ENCODE data around the gene ABCB6. TPM values are rescaled to one million over a fixed set of nuclear protein-coding genes. Genes with fewer than 3 reads are reported as not detected.
A peak's percentile ranks its signal among the peaks of the same experiment; 100 is the strongest.

The ABCB6 gene
- total RNA-seq, 1 experiment from 2014 or later: 68.6 TPM

DNA sequence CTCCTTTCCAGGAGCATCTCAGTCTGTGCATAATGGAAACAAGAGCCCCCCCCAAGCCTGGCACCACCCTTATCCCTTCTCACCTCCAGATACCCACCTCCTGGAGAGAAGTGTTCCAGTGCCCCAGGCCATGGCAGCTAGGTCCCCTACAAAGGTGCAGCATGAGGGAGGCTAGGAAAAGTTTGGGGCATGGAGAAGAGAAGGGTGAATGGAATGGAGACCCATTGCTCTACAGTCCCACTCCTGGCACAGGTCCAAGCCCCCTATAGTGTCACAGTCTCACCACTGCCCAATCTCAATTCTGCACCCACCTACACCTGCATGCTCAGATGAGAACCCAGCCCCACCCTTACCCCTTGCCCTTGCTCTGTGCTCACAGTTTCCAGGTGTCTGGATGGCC lies 49.8 kb downstream of the ABCB6 start:
- ChIA-PET POLR2A (no interaction called here), CTCF (no interaction called here)
- Mint-ChIP-seq H3K36me3 (ENCODE audit: insufficient read depth, unreplicated experiment) (peaks cover 11% of the 10 kb centered on the region), H3K9me3 (ENCODE audit: unreplicated experiment) (no peaks in the 10 kb centered on the region), H3K4me3 (ENCODE audit: unreplicated experiment) (no peak overlapping the region), H3K4me1 (ENCODE audit: low read depth, unreplicated experiment) (peaks cover 20% of the 10 kb centered on the region), H3K27ac (ENCODE audit: unreplicated experiment) (no peak overlapping the region), H3K27me3 (ENCODE audit: insufficient read depth, unreplicated experiment) (no peaks in the 10 kb centered on the region)
- Histone ChIP-seq H3K27me3 (replicated peaks; ENCODE audit: control insufficient read depth, insufficient read depth, low read length) (no peaks in the 10 kb centered on the region), H3K4me3 (ENCODE audit: low read depth, low read length) (no peak overlapping the region; the same call in 1 of the 2 replicates), H3K4me1 (peaks cover 15% of the 10 kb centered on the region), H3K36me3 (ENCODE audit: control insufficient read depth, insufficient read depth, low read length) (peaks cover 5% of the 10 kb centered on the region; the same call in 1 of the 2 replicates), H3K9me3 (no peaks in the 10 kb centered on the region)
- TF ChIP-seq CTCF (IDR thresholded peaks at IDR 0.05; ENCODE audit: insufficient read depth in 1 of 2, low read depth in 1 of 2, low read length in 1 of 2, severe bottlenecking in 1 of 2, unreplicated experiment in 1 of 2): no peak
- DNase-seq: no peak
- BruUV-seq (replicated peaks): no TSS peak
- intact Hi-C loops (cut with micrococcal nuclease; ENCODE audit: unreplicated experiment): no loop called here

- DNase-seq: no peak
- POLR2A ChIA-PET: no interaction called here
Observed at GRCh38 chr2:219168526-219168925, 50.2 kb downstream of the ABCB6 start.

GRCh38 chr2:219167997-219168396 lies 50.8 kb downstream of the ABCB6 start:
- no peak overlapping the region for H3K4me3 ChIP-seq (ENCODE audit: low read depth, low read length)
- Mint-ChIP-seq H3K27ac (ENCODE audit: unreplicated experiment) (peak overlapping the region; percentile 27), H3K9me3 (ENCODE audit: unreplicated experiment) (no peaks in the 10 kb centered on the region), H3K4me1 (ENCODE audit: low read depth, unreplicated experiment) (peaks cover 17% of the 10 kb centered on the region), H3K36me3 (ENCODE audit: insufficient read depth, unreplicated experiment) (peaks cover 14% of the 10 kb centered on the region), H3K4me3 (ENCODE audit: unreplicated experiment) (no peak overlapping the region), H3K27me3 (ENCODE audit: insufficient read depth, unreplicated experiment) (no peaks in the 10 kb centered on the region)
- ChIA-PET POLR2A (no interaction called here), CTCF (no interaction called here)
- no peaks in the 10 kb centered on the region for H3K9me3 ChIP-seq
- no peak for DNase-seq
- BruUV-seq (replicated peaks): no TSS peak
- H3K36me3 ChIP-seq (ENCODE audit: control insufficient read depth, insufficient read depth, low read length): peaks cover 4% of the 10 kb centered on the region; the same call in 1 of the 2 replicates
- TF ChIP-seq CTCF (IDR thresholded peaks at IDR 0.05; ENCODE audit: insufficient read depth in 1 of 2, low read depth in 1 of 2, low read length in 1 of 2, severe bottlenecking in 1 of 2, unreplicated experiment in 1 of 2): no peak
- H3K4me1 ChIP-seq: peaks cover 15% of the 10 kb centered on the region
- intact Hi-C loops (cut with micrococcal nuclease; ENCODE audit: unreplicated experiment): no loop called here
- no peaks in the 10 kb centered on the region for H3K27me3 ChIP-seq (replicated peaks; ENCODE audit: control insufficient read depth, insufficient read depth, low read length)

More at GRCh38 chr2:219168526-219168925, 50.2 kb downstream of the ABCB6 start:
- Histone ChIP-seq H3K27me3 (replicated peaks; ENCODE audit: control insufficient read depth, insufficient read depth, low read length) (no peaks in the 10 kb centered on the region), H3K4me1 (peaks cover 15% of the 10 kb centered on the region), H3K9me3 (no peaks in the 10 kb centered on the region), H3K4me3 (ENCODE audit: low read depth, low read length) (no peak overlapping the region), H3K36me3 (ENCODE audit: control insufficient read depth, insufficient read depth, low read length) (peaks cover 4% of the 10 kb centered on the region; the same call in 1 of the 2 replicates)
- intact Hi-C loops (cut with micrococcal nuclease; ENCODE audit: unreplicated experiment): no loop called here
- peaks cover 11% of the 10 kb centered on the region for H3K36me3 Mint-ChIP-seq (ENCODE audit: insufficient read depth, unreplicated experiment)
- peaks cover 17% of the 10 kb centered on the region for H3K4me1 Mint-ChIP-seq (ENCODE audit: low read depth, unreplicated experiment)
- no peaks in the 10 kb centered on the region for H3K9me3 Mint-ChIP-seq (ENCODE audit: unreplicated experiment)
- no peaks in the 10 kb centered on the region for H3K27me3 Mint-ChIP-seq (ENCODE audit: insufficient read depth, unreplicated experiment)
- TF ChIP-seq CTCF (IDR thresholded peaks at IDR 0.05; ENCODE audit: insufficient read depth in 1 of 2, low read depth in 1 of 2, low read length in 1 of 2, severe bottlenecking in 1 of 2, unreplicated experiment in 1 of 2): no peak
- no TSS peak for BruUV-seq (replicated peaks)
- CTCF ChIA-PET: no interaction called here
- no peak overlapping the region for H3K4me3 Mint-ChIP-seq (ENCODE audit: unreplicated experiment)
- H3K27ac Mint-ChIP-seq (ENCODE audit: unreplicated experiment): peak overlapping the region; percentile 27

All from Caco-2 (cell line).